IMR-90 (cell line): ENCODE data around the gene DNAH6. TPM values are rescaled to one million over a fixed set of nuclear protein-coding genes. Genes with fewer than 3 reads are reported as not detected.

Source experiments
- ATAC-seq: fragments of 200-7000 bp; cut with Tn5 transposase; 2 replicates; pipeline ENCODE4 v1.9.1; 2020; ENCODE audit warnings: low read depth, mild to moderate bottlenecking, moderate library complexity
- BruUV-seq: library from RNA; stranded (reverse); fragments of 400-500 nt; replicated peaks from 2 replicates; lab custom pipeline; 2021; lab: Mats Ljungman, UMichigan
- CTCF ChIA-PET: fragments of 300-600 bp; formaldehyde crosslinking; extraction: SDS; loops from one replicate; lab custom pipeline; 2021; ENCODE audit warnings: antibody characterized with exemption; lab: Yijun Ruan, JAX
- POLR2A ChIA-PET: fragments of 300-600 bp; sonication (Branson Sonifier 250); formaldehyde crosslinking; loops from one replicate; lab custom pipeline; 2022; ENCODE audit warnings: antibody characterized with exemption; ENCODE audit not compliant: unreplicated experiment; lab: Charles Lee
- DNase-seq: peaks from one replicate; pipeline ENCODE4 v3.0.0; 2013
- H2AFZ ChIP-seq: replicated peaks from 2 replicates; pipeline ENCODE3; 2013; ENCODE audit warnings: low read length, mild to moderate bottlenecking; ENCODE audit not compliant: poor library complexity
- H2AK5ac ChIP-seq: 2 replicates; pipeline ENCODE4 v1.6.1; 2013; ENCODE audit warnings: low read depth, low read length, inconsistent platforms
- H2AK9ac ChIP-seq: replicated peaks from 2 replicates; pipeline ENCODE3; 2013; ENCODE audit warnings: mild to moderate bottlenecking, low read depth, low read length, moderate library complexity; ENCODE audit not compliant: poor library complexity
- H2BK120ac ChIP-seq: 2 replicates; pipeline ENCODE4 v1.6.1; 2013; ENCODE audit warnings: low read depth, low read length, inconsistent platforms
- H2BK15ac ChIP-seq: 3 replicates; pipeline ENCODE4 v1.6.1; 2013; ENCODE audit warnings: low read depth, low read length, inconsistent platforms
- H2BK20ac ChIP-seq: 2 replicates; pipeline ENCODE4 v1.6.1; 2013; ENCODE audit warnings: low read depth, mild to moderate bottlenecking, inconsistent platforms, low read length, moderate library complexity
- H2BK5ac ChIP-seq: 2 replicates; pipeline ENCODE4 v1.6.1; 2013; ENCODE audit warnings: mild to moderate bottlenecking, low read depth, low read length, inconsistent platforms; ENCODE audit not compliant: poor library complexity, severe bottlenecking
- H3K14ac ChIP-seq: replicated peaks from 2 replicates; pipeline ENCODE4 v1.6.1; 2013; ENCODE audit warnings: low read depth, low read length, inconsistent platforms
- H3K18ac ChIP-seq: 2 replicates; pipeline ENCODE4 v1.6.1; 2013; ENCODE audit warnings: low read depth, low read length, control low read depth
- H3K23ac ChIP-seq: 2 replicates; pipeline ENCODE4 v1.6.1; 2013; ENCODE audit warnings: low read depth, low read length, inconsistent platforms
- H3K27ac ChIP-seq: 2 replicates; pipeline ENCODE4 v1.5.1; 2013; ENCODE audit warnings: mild to moderate bottlenecking, control low read depth, low read length; ENCODE audit not compliant: insufficient read depth
- H3K27me3 ChIP-seq: 2 replicates; pipeline ENCODE4 v1.6.1; 2013; ENCODE audit warnings: low read length; ENCODE audit not compliant: control insufficient read depth, insufficient read depth
- H3K36me3 ChIP-seq: 2 replicates; pipeline ENCODE4 v1.6.1; 2013; ENCODE audit warnings: low read length, mixed read lengths; ENCODE audit not compliant: control insufficient read depth, insufficient read depth
- H3K4ac ChIP-seq: 2 replicates; pipeline ENCODE4 v1.6.1; 2013; ENCODE audit warnings: low read depth, low read length, inconsistent platforms
- H3K4me1 ChIP-seq: 2 replicates; pipeline ENCODE4 v1.6.1; 2013; ENCODE audit warnings: low read length, mixed read lengths; ENCODE audit not compliant: control insufficient read depth, insufficient read depth
- H3K4me2 ChIP-seq: 2 replicates; pipeline ENCODE4 v1.6.1; 2013; ENCODE audit warnings: low read depth, mild to moderate bottlenecking, control low read depth, low read length, moderate library complexity
- H3K4me3 ChIP-seq: 2 replicates; pipeline ENCODE4 v1.5.1; 2013; ENCODE audit warnings: low read depth, mild to moderate bottlenecking, control low read depth, low read length, moderate library complexity; ENCODE audit not compliant: insufficient read depth
- H3K56ac ChIP-seq: 2 replicates; pipeline ENCODE4 v1.6.1; 2013; ENCODE audit warnings: low read length, inconsistent platforms; ENCODE audit not compliant: insufficient read depth; ENCODE audit errors: extremely low read depth
- H3K79me1 ChIP-seq, 2 experiments: 2 replicates each; pipeline ENCODE4 v1.6.1; 2013; ENCODE audit warnings: low read length in 2 of 2, inconsistent platforms in 1 of 2, low read depth in 1 of 2
- H3K9ac ChIP-seq: 2 replicates; pipeline ENCODE4 v1.6.1; 2013; ENCODE audit warnings: low read depth, low read length, control low read depth
- H3K9me1 ChIP-seq: 2 replicates; pipeline ENCODE4 v1.6.1; 2013; ENCODE audit warnings: low read length, inconsistent platforms; ENCODE audit not compliant: insufficient read depth
- H3K9me3 ChIP-seq: 2 replicates; pipeline ENCODE4 v1.6.1; 2013; ENCODE audit warnings: low read length; ENCODE audit not compliant: control insufficient read depth, insufficient read depth
- H4K20me1 ChIP-seq: 2 replicates; pipeline ENCODE4 v1.6.1; 2013; ENCODE audit warnings: low read length, inconsistent platforms; ENCODE audit not compliant: insufficient read depth
- H4K5ac ChIP-seq: 2 replicates; pipeline ENCODE4 v1.6.1; 2013; ENCODE audit warnings: mild to moderate bottlenecking, low read depth, low read length, control low read depth
- H4K8ac ChIP-seq, 2 experiments: 2 replicates each; pipeline ENCODE4 v1.6.1; 2013; ENCODE audit warnings: low read depth in 2 of 2, low read length in 2 of 2, control low read depth in 1 of 2, inconsistent platforms in 1 of 2
- H4K91ac ChIP-seq: 2 replicates; pipeline ENCODE4 v1.6.1; 2013; ENCODE audit warnings: low read depth, low read length, inconsistent platforms; ENCODE audit not compliant: insufficient read depth
- BHLHE40 ChIP-seq: fragments of 150-350 bp; IDR thresholded peaks from 2 replicates; pipeline ENCODE4 v1.6.1; 2016; ENCODE audit warnings: mild to moderate bottlenecking, low read depth, low read length
- CEBPB ChIP-seq: IDR thresholded peaks from 2 replicates; pipeline ENCODE4 v1.6.1; 2012; ENCODE audit warnings: low read depth, low read length, improper control_type of control experiment
- FOS ChIP-seq: fragments of 150-350 bp; IDR thresholded peaks from 2 replicates; pipeline ENCODE4 v1.6.1; 2016; ENCODE audit warnings: low read depth, low read length
- MAFK ChIP-seq: IDR thresholded peaks from 2 replicates; pipeline ENCODE4 v1.6.1; 2012; ENCODE audit warnings: low read depth, low read length, improper control_type of control experiment
- NFE2L2 ChIP-seq: fragments of 150-350 bp; IDR thresholded peaks from 2 replicates; pipeline ENCODE4 v1.6.1; 2016; ENCODE audit warnings: low read depth, mild to moderate bottlenecking, low read length
- RAD21 ChIP-seq: IDR thresholded peaks from 2 replicates; pipeline ENCODE4 v1.6.1; 2012; ENCODE audit warnings: low read length, improper control_type of control experiment
- WGBS, 2 experiments: methylation state at CpG; one replicate each; pipeline versions ENCODE4 v1.1.5 to v1.1.7; 2013; ENCODE audit warnings: missing lambda C conversion rate in 2 of 2; ENCODE audit not compliant: insufficient read length in 1 of 2; ENCODE audit errors: extremely low coverage in 2 of 2; 5-methylcytosine and 5-hydroxymethylcytosine counted together
- dilution Hi-C: fragments of 300-500 bp; cut with HindIII; formaldehyde crosslinking; loops from one replicate; pipeline ENCODE4 v1.14.3; 2018; ENCODE audit warnings: low sequenced_read_pairs; ENCODE audit not compliant: unreplicated experiment
- in situ Hi-C: fragments of 300-500 bp; cut with MboI; formaldehyde crosslinking; loops from 3 replicates; pipeline ENCODE4 v1.14.3; 2019; ENCODE audit warnings: low sequenced_read_pairs, inconsistent platforms, mixed read lengths
- intact Hi-C: fragments of 100-400 bp; cut with micrococcal nuclease; formaldehyde crosslinking; loops from 2 replicates; pipeline ENCODE4 v1.10.0; 2022
- polyA plus RNA-seq, 3 experiments: library from polyadenylated mRNA; depleted of rRNA; stranded (reverse); fragments of >200 nt; gene quantifications; 2 replicates each; pipeline ENCODE4 v1.2.3, GENCODE V29; 2012; ENCODE audit warnings: low replicate concordance in 1 of 3
- total RNA-seq: library from RNA; depleted of rRNA; stranded (reverse); fragments of >200 nt; gene quantifications from 2 replicates; pipeline ENCODE4 v1.2.3, GENCODE V29; 2012
- TF ChIP-seq, protein P1 (sequence below): fragments of 150-350 bp; IDR thresholded peaks from 2 replicates; pipeline ENCODE4 v1.6.1; 2017; ENCODE audit warnings: mild to moderate bottlenecking, antibody characterized with exemption, low read length, low read depth

DNAH6 gene
- total and polyA plus RNA-seq, 2 of the 4 experiments (the other 2 are of a cell fraction): under 0.01 to 0.07 TPM

DNA sequence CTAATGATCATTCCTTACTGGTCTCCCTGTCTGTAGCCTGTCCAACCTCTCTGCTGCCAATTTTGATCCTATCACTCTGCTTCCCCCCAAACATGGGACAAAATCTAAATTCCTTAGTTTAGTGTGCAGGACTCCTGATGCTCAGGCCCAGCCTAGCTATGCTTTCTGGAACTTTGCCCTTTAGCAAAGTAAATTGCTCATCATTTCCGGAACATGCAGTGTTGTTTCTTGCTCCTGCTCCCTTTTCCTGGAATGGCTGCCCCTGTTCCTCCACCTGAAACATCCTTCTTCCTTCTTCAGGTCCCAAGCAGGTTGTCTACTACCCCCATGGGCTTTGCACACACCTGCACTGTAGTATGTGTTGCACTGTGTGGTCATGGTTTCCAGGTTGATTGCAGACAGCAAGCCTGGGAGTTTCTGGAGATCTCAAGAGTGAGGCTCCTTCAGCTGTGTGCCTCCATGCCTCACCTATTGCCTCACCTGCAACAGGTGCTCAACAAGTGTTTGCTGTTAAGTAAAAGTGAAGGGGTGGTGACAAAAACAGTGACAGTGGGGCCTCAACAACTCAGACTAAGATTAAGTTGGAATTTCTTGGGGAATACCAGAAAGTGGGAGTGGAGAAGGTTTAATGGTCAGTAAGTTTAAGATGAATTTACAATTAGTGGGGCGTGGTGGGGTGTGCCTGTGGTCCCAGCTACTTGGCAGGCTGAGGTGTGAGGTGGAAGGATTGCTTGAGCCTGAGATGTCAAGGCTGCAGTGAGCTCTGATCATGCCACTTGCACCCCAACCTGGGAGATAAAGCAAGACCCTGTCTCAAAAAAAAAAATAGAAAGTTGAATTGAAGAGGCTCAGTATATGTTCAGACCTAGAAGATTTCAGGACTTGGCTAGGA is 120.0 kb downstream of the DNAH6 start:
- ATAC-seq (no peak), DNase-seq (no peak)
- Histone ChIP-seq H3K4ac (no peak overlapping the region), H2BK20ac (no peak overlapping the region), H3K36me3 (no peaks in the 10 kb centered on the region), H3K4me3 (no peak overlapping the region), H2BK5ac (no peak overlapping the region), H4K20me1 (no peaks in the 10 kb centered on the region), H2AFZ (no peak overlapping the region), H3K23ac (no peak overlapping the region), H3K14ac (no peak overlapping the region), H3K4me1 (no peaks in the 10 kb centered on the region), H2AK9ac (no peak overlapping the region), H3K27me3 (peaks cover 7% of the 10 kb centered on the region; the same call in 1 of the 2 replicates), H3K56ac (no peak overlapping the region), H4K91ac (no peak overlapping the region), H2BK120ac (no peak overlapping the region), H4K8ac (no peak overlapping the region), H3K27ac (no peak overlapping the region), H3K79me1 (no peaks in the 10 kb centered on the region), H3K9me3 (no peaks in the 10 kb centered on the region), H3K4me2 (no peak overlapping the region), H3K9ac (no peak overlapping the region), H2AK5ac (no peak overlapping the region), H4K5ac (no peak overlapping the region), H3K18ac (no peak overlapping the region), H3K9me1 (no peaks in the 10 kb centered on the region), H2BK15ac (no peak overlapping the region)
- BruUV-seq: no TSS peak
- intact Hi-C loops: no loop called here
- dilution Hi-C loops: no loop called here
- WGBS, 2 experiments: 17% methylated on average over 1 of the region's 2 CpGs; no CpG with 5 or more reads in 1 of the 2 experiments
- in situ Hi-C loops: loop anchor here (10.0 kb wide), 1 partner anchor 142 kb away; no protein-coding TSS in a partner anchor
- CTCF ChIA-PET: no interaction called here
- POLR2A ChIA-PET: no interaction called here
- TF ChIP-seq CEBPB (no peak), RAD21 (no peak), MAFK (no peak), FOS (no peak), BHLHE40 (no peak), NFE2L2 (no peak)
- TF ChIP-seq, protein P1, sequence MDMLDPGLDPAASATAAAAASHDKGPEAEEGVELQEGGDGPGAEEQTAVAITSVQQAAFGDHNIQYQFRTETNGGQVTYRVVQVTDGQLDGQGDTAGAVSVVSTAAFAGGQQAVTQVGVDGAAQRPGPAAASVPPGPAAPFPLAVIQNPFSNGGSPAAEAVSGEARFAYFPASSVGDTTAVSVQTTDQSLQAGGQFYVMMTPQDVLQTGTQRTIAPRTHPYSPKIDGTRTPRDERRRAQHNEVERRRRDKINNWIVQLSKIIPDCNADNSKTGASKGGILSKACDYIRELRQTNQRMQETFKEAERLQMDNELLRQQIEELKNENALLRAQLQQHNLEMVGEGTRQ: no peak
